ENCODE measurements around the gene AP2B1. TPM values are rescaled to one million over a fixed set of nuclear protein-coding genes. Genes with fewer than 3 reads are reported as not detected.

The AP2B1 gene
- total RNA-seq, 1 experiment from 2014 or later, result 217 TPM

DNA sequence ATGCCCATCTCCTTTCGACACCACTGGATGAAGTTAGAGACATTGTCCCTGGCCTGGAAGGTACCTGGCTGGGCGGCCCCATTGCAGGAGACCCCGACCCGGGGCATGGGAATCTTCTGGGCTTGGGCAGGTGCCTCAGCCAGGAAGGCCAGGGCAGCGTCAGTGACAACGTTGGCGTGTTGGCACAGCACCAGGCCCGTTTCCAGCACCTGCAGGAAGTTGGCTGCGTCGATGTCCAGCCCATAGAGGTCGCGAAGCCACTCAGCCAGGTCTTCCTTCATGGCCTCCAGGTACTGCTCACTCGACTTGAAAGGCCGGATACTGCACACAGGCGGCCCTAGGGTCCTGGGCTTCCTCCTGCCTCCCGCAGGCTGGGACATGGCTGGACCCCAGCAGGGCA lies 165.3 kb downstream of the AP2B1 start:
- Histone ChIP-seq H3K79me2 (ENCODE audit: insufficient read depth, low read length) (no peaks in the 10 kb centered on the region), H3K4ac (ENCODE audit: low read depth, low read length) (no peak overlapping the region), H3K4me2 (ENCODE audit: insufficient read depth, insufficient read length, low read length) (no peak overlapping the region), H3K9me3 (ENCODE audit: control insufficient read depth, low read depth, low read length) (no peaks in the 10 kb centered on the region), H2AK5ac (ENCODE audit: insufficient read length, low read length) (no peak overlapping the region), H2BK15ac (ENCODE audit: low read depth, low read length) (no peak overlapping the region), H3K18ac (ENCODE audit: insufficient read length, low read depth, low read length) (no peak overlapping the region), H2BK5ac (ENCODE audit: insufficient read length, low read length) (no peak overlapping the region), H3K27me3 (ENCODE audit: insufficient read depth, low read length) (peaks cover 7% of the 10 kb centered on the region; the same call in 1 of the 2 replicates), H3K23ac (ENCODE audit: insufficient read length, low read depth, low read length) (no peak overlapping the region), H2AFZ (ENCODE audit: low read length) (no peak overlapping the region), H3K9ac (ENCODE audit: extremely low read depth, insufficient read length, low read length) (no peak overlapping the region), H3K27ac (ENCODE audit: insufficient read length, low read depth, low read length) (no peak overlapping the region), H3T11ph (ENCODE audit: low read length) (no peak overlapping the region), H2BK12ac (ENCODE audit: insufficient read length, low read depth, low read length) (no peak overlapping the region), H3K79me1 (ENCODE audit: insufficient read depth, low read depth, low read length, poor library complexity, severe bottlenecking) (no peaks in the 10 kb centered on the region), H2BK120ac (ENCODE audit: low read depth, low read length, poor library complexity, severe bottlenecking) (no peak overlapping the region), H3K23me2 (ENCODE audit: insufficient read length, low read depth, low read length, poor library complexity, severe bottlenecking) (no peaks in the 10 kb centered on the region), H4K91ac (ENCODE audit: insufficient read length, low read depth, low read length) (no peak overlapping the region), H2BK20ac (ENCODE audit: low read depth, low read length, poor library complexity, severe bottlenecking) (no peak overlapping the region), H3K14ac (ENCODE audit: insufficient read depth, low read length) (no peak overlapping the region), H4K5ac (ENCODE audit: insufficient read length, low read depth, low read length) (no peak overlapping the region), H3K4me1 (ENCODE audit: insufficient read depth, low read length) (no peaks in the 10 kb centered on the region), H3K56ac (ENCODE audit: insufficient read length, low read depth, low read length) (no peak overlapping the region), H4K8ac (replicated peaks; ENCODE audit: insufficient read length, low read depth, low read length) (no peak overlapping the region), H4K20me1 (ENCODE audit: control insufficient read depth, insufficient read depth, insufficient read length) (no peaks in the 10 kb centered on the region)
- Mint-ChIP-seq H3K27me3 (ENCODE audit: low read depth) (peaks cover 35% of the 10 kb centered on the region), H3K4me3 (no peak overlapping the region), H3K36me3 (ENCODE audit: insufficient read depth in 1 of 3, low read depth in 3 of 3) (no peaks in the 10 kb centered on the region), H3K9me3 (no peaks in the 10 kb centered on the region; a peak in 2 of 5 replicates), H3K27ac (no peak overlapping the region; a peak in 1 of 7 replicates), H3K4me1 (peaks cover 20 to 30% of the 10 kb centered on the region in 2 experiments)
- no CpG with 5 or more reads among the region's 16 CpGs for WGBS (ENCODE audit: extremely low coverage, insufficient read length, low lambda C conversion rate)
- DNase-seq, result no peak
- TF ChIP-seq CTCF (conservative IDR thresholded peaks at IDR 0.05), result no peak

Measured in H9 (cell line).